ENCODE results near the gene ZSWIM5. TPM values are rescaled to one million over a fixed set of nuclear protein-coding genes. Genes with fewer than 3 reads are reported as not detected.
"Not testable (repeated sequence)": the region's sequence is repeated elsewhere in the genome, so short reads cannot be mapped to it uniquely, and the experiment has no call there.

Gene ZSWIM5
- total RNA-seq (1 to 10 TPM; 2.4 to 4.7 (median 3.6) TPM), polyA plus RNA-seq (under 1 TPM; 0.15 to 0.61 (median 0.43) TPM)
- long read RNA-seq, donor 1, result 0 reads
- long read RNA-seq, donor 2, result 0 reads

- Histone ChIP-seq H3K36me3 (no peaks in the 10 kb centered on the region), H3K4me1 (peaks cover 5 to 30% (median 26%) of the 10 kb centered on the region in 6 donors), H3K27me3 (replicated peaks in 1 of 7) (peaks cover 0 to 49% (median 4%) of the 10 kb centered on the region in 7 donors), H3K4me3 (peak within 1 kb of the TSS; percentile 77 to 97 (median 89)), H3K9me3 (no peaks in the 10 kb centered on the region), H3K27ac (peak within 1 kb of the TSS; percentile 71 to 90 (median 86))
- intact Hi-C loops (cut with DNase I; ENCODE audit: low total_unique reads), result loop anchor here (5.0 kb wide), 1 partner anchor 184 kb away; no protein-coding TSS in a partner anchor
- WGBS, 5 donors, result 0% methylated on average over 21 to 118 of the region's 118 CpGs
- DNase-seq, result peak; percentile 90
- peak; percentile 69 to 88 (median 82) for TF ChIP-seq POLR2AphosphoS5 (IDR thresholded peaks at IDR 0.05)
- no peak for TF ChIP-seq CTCF (IDR thresholded peaks at IDR 0.05 in 8 of 11, conservative IDR thresholded peaks at IDR 0.05 in 3 of 11)
- TF ChIP-seq POLR2A (IDR thresholded peaks at IDR 0.05), result no peak
These were observed at the start of gene ZSWIM5 for GRCh38 chr1:45205910-45206721. Gene ZSWIM5, minus strand, starts transcription at chr1:45206605. Its CDS starts 255 bp downstream, at chr1:45206350.

- H3K27ac ChIP-seq, result no peak overlapping the region
- DNase-seq, result no peak
- TF ChIP-seq CTCF (IDR thresholded peaks at IDR 0.05 in 8 of 11, conservative IDR thresholded peaks at IDR 0.05 in 3 of 11), result no peak
- no peak for TF ChIP-seq POLR2A (IDR thresholded peaks at IDR 0.05)
- no peak for TF ChIP-seq POLR2AphosphoS5 (IDR thresholded peaks at IDR 0.05)
- intact Hi-C loops (cut with DNase I; ENCODE audit: low total_unique reads), result no loop called here
- no peaks in the 10 kb centered on the region for H3K36me3 ChIP-seq
- H3K9me3 ChIP-seq, result peaks cover 8 to 32% (median 29%) of the 10 kb centered on the region in 8 donors
- no peaks in the 10 kb centered on the region for H3K27me3 ChIP-seq (replicated peaks in 1 of 7)
- no peak overlapping the region for H3K4me3 ChIP-seq
- no peaks in the 10 kb centered on the region for H3K4me1 ChIP-seq
These were observed 48.1 kb upstream of the ZSWIM5 start for GRCh38 chr1:45254490-45254889.

GRCh38 chr1:45250544-45250943, 44.1 kb upstream of the ZSWIM5 start:
- Histone ChIP-seq H3K4me1 (no peaks in the 10 kb centered on the region), H3K36me3 (no peaks in the 10 kb centered on the region), H3K27ac (no peak overlapping the region), H3K4me3 (no peak overlapping the region), H3K9me3 (peaks cover 0 to 4% (median 0%) of the 10 kb centered on the region in 8 donors), H3K27me3 (replicated peaks in 1 of 7) (no peaks in the 10 kb centered on the region)
- TF ChIP-seq POLR2AphosphoS5 (IDR thresholded peaks at IDR 0.05) (no peak), CTCF (IDR thresholded peaks at IDR 0.05 in 8 of 11, conservative IDR thresholded peaks at IDR 0.05 in 3 of 11) (no peak), POLR2A (IDR thresholded peaks at IDR 0.05) (no peak)
- 0 to 42% (median 0%) methylated on average over 1 of the region's 1 CpG for WGBS, 5 donors
- DNase-seq, result no peak
- intact Hi-C loops (cut with DNase I; ENCODE audit: low total_unique reads), result no loop called here

- 92 to 97% (median 96%) methylated on average over 4 to 30 of the region's 30 CpGs for WGBS, 5 donors
- not testable (repeated sequence) for H3K4me3 ChIP-seq, DNase-seq
These were observed 41.6 kb upstream of the ZSWIM5 start for GRCh38 chr1:45248004-45248403.

More at GRCh38 chr1:45248004-45248403, 41.6 kb upstream of the ZSWIM5 start:
- H3K4me1 ChIP-seq; H3K9me3 ChIP-seq; intact Hi-C loops (cut with DNase I; ENCODE audit: low total_unique reads); H3K36me3 ChIP-seq; H3K27ac ChIP-seq; H3K27me3 ChIP-seq (replicated peaks in 1 of 7): not testable (repeated sequence)
